Neuronal stem cell (in vitro differentiated cells): ENCODE results near the gene IKZF2.
A peak's percentile ranks its signal among the peaks of the same experiment; 100 is the strongest.

Experiments
- DNase-seq: peaks from one replicate; pipeline ENCODE4 v3.0.0-alpha.2; 2013; ENCODE audit warnings: low spot score
- H2AFZ ChIP-seq: one replicate; pipeline ENCODE4 v1.6.1; 2013; ENCODE audit warnings: mild to moderate bottlenecking, low read length, inconsistent platforms
- H2AK5ac ChIP-seq: 2 replicates; pipeline ENCODE4 v1.6.1; 2013; ENCODE audit warnings: low read depth, mild to moderate bottlenecking, inconsistent platforms, low read length, moderate library complexity, mixed read lengths
- H2BK120ac ChIP-seq: 2 replicates; pipeline ENCODE4 v1.6.1; 2013; ENCODE audit warnings: low read depth, mild to moderate bottlenecking, inconsistent platforms, low read length, moderate library complexity, mixed read lengths
- H2BK12ac ChIP-seq: one replicate; pipeline ENCODE4 v1.6.1; 2013; ENCODE audit warnings: low read length, inconsistent platforms
- H2BK15ac ChIP-seq: 2 replicates; pipeline ENCODE4 v1.6.1; 2013; ENCODE audit warnings: mild to moderate bottlenecking, low read length, inconsistent platforms, mixed read lengths
- H2BK5ac ChIP-seq: one replicate; pipeline ENCODE4 v1.6.1; 2013; ENCODE audit warnings: inconsistent platforms, mild to moderate bottlenecking, low read length, moderate library complexity
- H3K14ac ChIP-seq: one replicate; pipeline ENCODE4 v1.6.1; 2013; ENCODE audit warnings: low read length, inconsistent platforms
- H3K18ac ChIP-seq: 2 replicates; pipeline ENCODE4 v1.6.1; 2013; ENCODE audit warnings: low read length, inconsistent platforms
- H3K23ac ChIP-seq: 2 replicates; pipeline ENCODE4 v1.6.1; 2013; ENCODE audit warnings: low read depth, mild to moderate bottlenecking, mixed read lengths, low read length, inconsistent platforms; ENCODE audit not compliant: poor library complexity
- H3K27ac ChIP-seq: replicated peaks from 3 replicates; pipeline ENCODE4 v1.5.1; 2013; ENCODE audit warnings: low read length, inconsistent platforms
- H3K27me3 ChIP-seq, 3 experiments: 2 replicates each; pipeline ENCODE4 v1.6.1; 2013; ENCODE audit warnings: low read length in 3 of 3, mild to moderate bottlenecking in 2 of 3, inconsistent platforms in 1 of 3, low read depth in 1 of 3, mixed read lengths in 1 of 3, moderate library complexity in 1 of 3; ENCODE audit not compliant: control insufficient read depth in 3 of 3, insufficient read depth in 3 of 3
- H3K36me3 ChIP-seq, 2 donors: replicated peaks in 1 of 2; 2 replicates each; pipeline ENCODE4 v1.6.1; 2013; ENCODE audit warnings: low read length in 2 of 2; ENCODE audit not compliant: control insufficient read depth in 2 of 2, insufficient read depth in 2 of 2
- H3K4ac ChIP-seq: 2 replicates; pipeline ENCODE4 v1.6.1; 2013; ENCODE audit warnings: inconsistent platforms, mild to moderate bottlenecking, low read length, moderate library complexity
- H3K4me1 ChIP-seq, 2 donors: 1 replicate in 1 of 2; 2 replicates in 1 of 2; pipeline ENCODE4 v1.6.1; 2013; ENCODE audit warnings: low read length in 2 of 2, low read depth in 1 of 2; ENCODE audit not compliant: control insufficient read depth in 2 of 2, insufficient read depth in 1 of 2
- H3K4me2 ChIP-seq: one replicate; pipeline ENCODE4 v1.6.1; 2013; ENCODE audit warnings: mild to moderate bottlenecking, low read length, inconsistent platforms; ENCODE audit not compliant: insufficient read depth, poor library complexity, severe bottlenecking
- H3K4me3 ChIP-seq, 2 donors: 2 replicates each; pipeline ENCODE4 v1.5.1; 2013; ENCODE audit warnings: low read length in 2 of 2, mild to moderate bottlenecking in 2 of 2, inconsistent platforms in 1 of 2, moderate library complexity in 1 of 2
- H3K79me1 ChIP-seq: one replicate; pipeline ENCODE4 v1.6.1; 2013; ENCODE audit warnings: low read depth, mild to moderate bottlenecking, inconsistent platforms, low read length, moderate library complexity
- H3K9ac ChIP-seq: one replicate; pipeline ENCODE4 v1.6.1; 2013; ENCODE audit warnings: mild to moderate bottlenecking, low read depth, low read length, inconsistent platforms; ENCODE audit not compliant: poor library complexity
- H3K9me3 ChIP-seq, 2 donors: replicated peaks in 1 of 2; 2 replicates each; pipeline versions ENCODE3 to v1.6.1; 2013; ENCODE audit warnings: low read length in 2 of 2, mild to moderate bottlenecking in 2 of 2, inconsistent platforms in 1 of 2, low read depth in 1 of 2, mixed read lengths in 1 of 2, moderate library complexity in 1 of 2; ENCODE audit not compliant: control insufficient read depth in 2 of 2, insufficient read depth in 1 of 2
- H4K8ac ChIP-seq: one replicate; pipeline ENCODE4 v1.6.1; 2013; ENCODE audit warnings: low read depth, mild to moderate bottlenecking, inconsistent platforms, low read length, moderate library complexity
- H4K91ac ChIP-seq: one replicate; pipeline ENCODE4 v1.6.1; 2013; ENCODE audit warnings: low read length, low read depth, mild to moderate bottlenecking, inconsistent platforms; ENCODE audit not compliant: poor library complexity
- WGBS, 2 donors: extraction: QIAGEN DNeasy Blood & Tissue Kit; methylation state at CpG; one replicate each; pipeline ENCODE4 v1.1.7; 2013; ENCODE audit warnings: missing lambda C conversion rate in 2 of 2, mixed read lengths in 1 of 2; ENCODE audit not compliant: insufficient read length in 2 of 2, insufficient replicate concordance in 1 of 2; ENCODE audit errors: extremely low coverage in 2 of 2; 5-methylcytosine and 5-hydroxymethylcytosine counted together

The IKZF2 gene

DNA sequence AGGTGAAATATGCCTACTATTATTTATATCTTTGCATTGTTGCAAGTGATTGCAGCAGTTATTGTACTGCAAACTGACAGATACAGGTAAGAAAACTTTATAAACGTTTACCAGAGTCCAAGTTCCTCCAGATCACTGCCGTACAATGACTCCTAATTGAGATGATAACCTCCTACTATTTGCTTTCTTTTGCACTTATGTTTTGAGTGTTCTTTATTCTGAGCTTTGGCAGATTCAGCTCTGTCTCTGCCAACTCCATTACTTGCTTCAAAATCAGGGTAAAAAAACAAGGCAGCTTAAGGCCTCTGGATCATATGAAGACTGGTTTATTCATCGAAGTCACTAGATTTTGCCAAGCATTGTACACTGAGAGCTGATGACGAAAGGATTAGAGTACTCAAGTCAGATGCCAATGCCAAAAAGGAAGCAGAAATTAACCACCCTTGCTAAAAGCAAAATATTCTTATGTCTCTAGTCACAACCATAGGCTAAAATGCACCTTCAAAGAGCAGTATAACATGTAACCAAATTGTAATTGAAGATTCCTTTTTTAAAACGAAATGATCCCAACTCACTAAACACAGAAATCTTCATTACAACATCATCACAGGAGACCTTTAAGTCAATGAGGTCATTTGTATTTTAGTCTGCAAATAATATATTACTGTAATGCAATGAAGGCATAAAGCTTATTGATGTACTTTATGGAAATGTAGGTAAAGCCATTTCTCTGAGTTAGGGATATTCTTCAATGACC is 10.5 kb upstream of the IKZF2 start:
- no peak overlapping the region for H2AFZ ChIP-seq
- no peak overlapping the region for H3K9ac ChIP-seq
- no peak overlapping the region for H4K8ac ChIP-seq
- no peak overlapping the region for H3K18ac ChIP-seq
- no peak overlapping the region for H2BK120ac ChIP-seq
- H3K4me3 ChIP-seq = no peak overlapping the region
- no peak overlapping the region for H2BK15ac ChIP-seq
- no peaks in the 10 kb centered on the region for H3K79me1 ChIP-seq
- H3K4me1 ChIP-seq = no peaks in the 10 kb centered on the region
- no peak overlapping the region for H2BK12ac ChIP-seq
- H2AK5ac ChIP-seq = no peak overlapping the region
- no peak overlapping the region for H3K27ac ChIP-seq
- no peak overlapping the region for H3K14ac ChIP-seq
- H4K91ac ChIP-seq = no peak overlapping the region
- no peak overlapping the region for H3K4me2 ChIP-seq
- H3K36me3 ChIP-seq = no peaks in the 10 kb centered on the region
- no peaks in the 10 kb centered on the region for H3K27me3 ChIP-seq
- H3K4ac ChIP-seq = no peak overlapping the region
- H2BK5ac ChIP-seq = no peak overlapping the region
- no peak overlapping the region for H3K23ac ChIP-seq
- WGBS, 2 donors = no CpG with 5 or more reads among the region's 5 CpGs
- no peaks in the 10 kb centered on the region for H3K9me3 ChIP-seq
- DNase-seq = no peak

- H3K4me3 ChIP-seq = no peak overlapping the region
- H2BK15ac ChIP-seq = no peak overlapping the region
- no peaks in the 10 kb centered on the region for H3K36me3 ChIP-seq
- no peak overlapping the region for H2BK12ac ChIP-seq
- H3K27me3 ChIP-seq = no peaks in the 10 kb centered on the region
- H3K9me3 ChIP-seq = no peaks in the 10 kb centered on the region
- no peak overlapping the region for H4K91ac ChIP-seq
- H2AK5ac ChIP-seq = no peak overlapping the region
- H3K9ac ChIP-seq = no peak overlapping the region
- H3K4me2 ChIP-seq = no peak overlapping the region
- peak overlapping the region; percentile 7 for H2AFZ ChIP-seq
- no peak overlapping the region for H3K18ac ChIP-seq
- no peak for DNase-seq
- no peak overlapping the region for H4K8ac ChIP-seq
- no peak overlapping the region for H2BK120ac ChIP-seq
- H3K23ac ChIP-seq = no peak overlapping the region
- no peak overlapping the region for H3K4ac ChIP-seq
- no peak overlapping the region for H3K27ac ChIP-seq
- H3K4me1 ChIP-seq = no peaks in the 10 kb centered on the region
- 100% methylated on average over 1 of the region's 2 CpGs for WGBS, 2 donors
- H3K79me1 ChIP-seq = no peaks in the 10 kb centered on the region
- no peak overlapping the region for H3K14ac ChIP-seq
- no peak overlapping the region for H2BK5ac ChIP-seq
These were observed 8.4 kb upstream of the IKZF2 start for GRCh38 chr2:213159768-213160167.

DNA sequence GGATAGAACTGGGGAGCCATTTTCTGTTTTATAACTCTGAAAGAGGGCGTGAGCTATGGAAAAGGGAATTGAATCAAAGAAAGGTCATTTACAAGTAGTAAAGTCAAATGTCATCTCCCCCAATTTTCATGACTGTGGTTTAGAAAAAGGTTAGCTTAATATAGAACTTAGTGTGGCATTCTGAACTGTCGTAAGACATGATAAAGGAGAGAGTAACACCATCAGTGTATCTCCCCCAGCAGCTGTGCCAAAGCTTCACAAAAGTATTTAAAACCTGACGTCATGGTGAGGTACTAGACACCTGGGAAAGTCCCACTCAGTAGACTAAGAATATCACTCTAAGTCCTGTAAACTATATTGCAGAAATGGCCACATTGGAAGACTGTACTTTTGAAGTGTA is 5.8 kb upstream of the IKZF2 start:
- no peaks in the 10 kb centered on the region for H3K27me3 ChIP-seq
- H2BK12ac ChIP-seq = no peak overlapping the region

GRCh38 chr2:213156717-213157116 is 5.3 kb upstream of the IKZF2 start:
- no peak overlapping the region for H3K14ac ChIP-seq
- no peak overlapping the region for H2BK12ac ChIP-seq
- H3K79me1 ChIP-seq = no peaks in the 10 kb centered on the region
- no peak overlapping the region for H3K4me2 ChIP-seq
- no peak overlapping the region for H3K23ac ChIP-seq
- H3K4me1 ChIP-seq = no peaks in the 10 kb centered on the region
- H2AFZ ChIP-seq = no peak overlapping the region
- H2AK5ac ChIP-seq = no peak overlapping the region
- no peak overlapping the region for H3K18ac ChIP-seq
- H3K9ac ChIP-seq = no peak overlapping the region
- H2BK120ac ChIP-seq = no peak overlapping the region
- H4K8ac ChIP-seq = no peak overlapping the region
- H3K9me3 ChIP-seq = no peaks in the 10 kb centered on the region
- DNase-seq = no peak
- H4K91ac ChIP-seq = no peak overlapping the region
- no peak overlapping the region for H3K4ac ChIP-seq
- H3K27ac ChIP-seq = no peak overlapping the region
- no CpG with 5 or more reads among the region's 2 CpGs for WGBS, 2 donors
- no peak overlapping the region for H2BK15ac ChIP-seq
- H3K36me3 ChIP-seq = no peaks in the 10 kb centered on the region
- no peak overlapping the region for H3K4me3 ChIP-seq
- no peaks in the 10 kb centered on the region for H3K27me3 ChIP-seq
- no peak overlapping the region for H2BK5ac ChIP-seq

More for the DNA sequence above, 5.8 kb upstream of the IKZF2 start:
- Histone ChIP-seq H3K4me2 (no peak overlapping the region), H3K9ac (no peak overlapping the region), H3K18ac (no peak overlapping the region), H2BK5ac (no peak overlapping the region), H3K27ac (no peak overlapping the region), H3K36me3 (no peaks in the 10 kb centered on the region), H2AK5ac (no peak overlapping the region), H3K4me1 (no peaks in the 10 kb centered on the region), H2BK15ac (no peak overlapping the region), H4K91ac (no peak overlapping the region), H4K8ac (no peak overlapping the region), H3K14ac (no peak overlapping the region), H3K23ac (no peak overlapping the region), H3K4me3 (no peak overlapping the region), H3K9me3 (no peaks in the 10 kb centered on the region), H3K79me1 (no peaks in the 10 kb centered on the region), H2AFZ (no peak overlapping the region), H3K4ac (no peak overlapping the region), H2BK120ac (no peak overlapping the region)
- no CpG with 5 or more reads among the region's 3 CpGs for WGBS, 2 donors
- DNase-seq = no peak
